Mammary epithelial cell (primary cell): ENCODE measurements around the gene RPL27A.

Source experiments
- CTCF ChIP-seq, 2 donors: IDR thresholded peaks in 1 of 2; conservative IDR thresholded peaks in 1 of 2; 2 replicates each; pipeline ENCODE4 v1.5.1; 2011 to 2012; ENCODE audit warnings: inconsistent platforms in 2 of 2, low read length in 2 of 2, mild to moderate bottlenecking in 2 of 2, control low read depth in 1 of 2, low read depth in 1 of 2; ENCODE audit not compliant: insufficient read depth in 1 of 2; ENCODE audit errors: extremely low read depth in 1 of 2
- EZH2 ChIP-seq: IDR thresholded peaks from 2 replicates; pipeline ENCODE4 v1.6.1; 2012; ENCODE audit warnings: low read length, inconsistent platforms, borderline replicate concordance

- no peak for TF ChIP-seq EZH2
- no peak for TF ChIP-seq CTCF (conservative IDR thresholded peaks at IDR 0.05 in 1 of 2, IDR thresholded peaks at IDR 0.05 in 1 of 2; ENCODE audit: extremely low read depth in 1 of 2, insufficient read depth in 1 of 2, low read depth in 1 of 2, low read length in 2 of 2)
Measured at GRCh38 chr11:8692417-8692816, 9.8 kb downstream of the RPL27A start.
